ENCODE results near the gene PRLH.

PRLH gene

DNA sequence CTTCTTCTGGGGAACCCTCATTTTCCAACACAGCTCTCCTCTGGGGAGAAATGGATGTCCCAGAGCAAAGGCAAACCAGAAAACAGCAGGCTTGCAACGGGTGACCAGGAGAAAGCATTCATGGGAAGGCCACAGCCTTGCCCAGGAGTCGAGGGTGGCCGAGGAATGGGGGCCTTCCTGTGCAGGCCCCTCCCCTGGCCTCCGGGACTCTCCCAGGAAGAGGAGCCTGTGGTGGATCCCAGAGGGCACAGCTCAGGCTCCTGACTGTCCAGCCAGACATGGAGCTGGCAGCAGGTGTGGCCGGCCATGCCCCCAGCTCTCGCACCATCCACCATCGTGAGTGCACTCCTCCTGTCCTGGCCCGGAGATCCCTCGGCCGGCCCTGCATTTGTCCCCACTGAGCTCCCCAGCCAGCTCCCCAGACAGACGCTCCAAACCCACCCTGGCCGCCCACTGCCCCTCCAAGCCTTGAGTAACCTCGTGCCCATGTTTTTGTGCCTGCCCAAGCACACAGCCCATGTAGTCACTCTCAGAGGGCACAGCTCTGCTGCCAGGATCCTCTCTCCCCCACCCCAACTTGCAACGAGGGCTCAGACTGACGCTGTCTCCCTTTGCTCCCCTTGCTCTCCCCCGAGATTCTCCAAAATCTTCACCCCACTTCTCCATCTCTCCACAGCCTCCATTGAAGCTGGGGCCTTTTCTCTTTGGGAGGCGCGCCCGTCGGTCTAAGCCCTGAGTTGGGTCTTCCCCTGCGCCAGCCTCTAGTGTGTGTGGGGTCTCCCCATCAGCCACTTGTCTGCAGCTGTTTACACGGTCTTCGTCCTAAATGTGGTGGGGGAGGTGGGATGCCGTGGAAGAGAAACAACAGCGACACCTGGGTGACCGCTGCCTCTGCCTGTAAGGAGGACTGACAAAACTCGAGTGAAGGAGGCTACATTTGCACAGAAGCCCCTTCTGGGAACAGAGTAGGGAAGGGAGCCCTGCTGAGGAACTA is 9.8 kb downstream of the PRLH start:
- no peak for DNase-seq (ENCODE audit: low read depth, low spot score)
- H3K4me3 ChIP-seq (ENCODE audit: low read length): no peak overlapping the region

DNA sequence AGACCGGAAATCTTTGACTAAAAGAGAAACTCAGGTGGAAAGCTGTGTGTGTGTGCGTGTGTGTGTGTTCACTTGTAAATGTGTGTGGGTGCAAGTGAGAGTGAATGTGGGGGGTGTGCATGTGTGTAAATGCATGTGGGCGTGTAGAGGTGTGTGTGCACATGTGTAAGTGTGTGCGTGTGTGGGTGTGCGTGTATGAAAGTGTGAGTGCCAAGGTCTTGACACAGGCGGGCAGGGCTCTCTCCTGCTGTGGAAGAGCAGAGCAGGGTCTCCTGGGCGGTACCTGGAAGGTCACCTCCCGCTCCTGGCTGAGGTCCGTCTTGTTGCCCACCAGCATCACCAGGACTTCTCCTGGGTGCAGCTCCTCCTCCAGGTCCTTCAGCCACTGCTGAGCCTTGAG is 10.6 kb downstream of the PRLH start:
- no peak overlapping the region for H3K4me3 ChIP-seq (ENCODE audit: low read length)
- DNase-seq (ENCODE audit: low read depth, low spot score): no peak

DNA sequence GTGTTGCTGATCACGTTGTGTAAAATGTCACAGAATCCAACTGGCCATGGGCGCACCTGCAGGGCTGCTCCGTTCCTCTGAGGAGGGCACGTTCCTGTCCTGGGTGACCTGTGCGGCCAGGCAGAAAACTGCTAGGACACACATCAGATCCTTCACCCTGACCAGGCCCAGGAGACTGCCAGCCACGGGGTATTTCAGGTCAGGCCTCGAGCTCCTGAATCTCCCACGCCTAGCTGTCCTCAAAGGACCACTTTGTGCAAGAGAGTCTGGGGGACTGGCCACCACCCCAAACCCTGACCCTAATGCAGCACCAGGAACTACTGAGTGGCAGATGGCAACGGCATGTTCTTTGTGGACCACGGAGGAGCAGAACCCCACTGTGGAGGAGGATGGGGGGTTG is 11.1 kb downstream of the PRLH start:
- no peak for DNase-seq (ENCODE audit: low read depth, low spot score)

DNA sequence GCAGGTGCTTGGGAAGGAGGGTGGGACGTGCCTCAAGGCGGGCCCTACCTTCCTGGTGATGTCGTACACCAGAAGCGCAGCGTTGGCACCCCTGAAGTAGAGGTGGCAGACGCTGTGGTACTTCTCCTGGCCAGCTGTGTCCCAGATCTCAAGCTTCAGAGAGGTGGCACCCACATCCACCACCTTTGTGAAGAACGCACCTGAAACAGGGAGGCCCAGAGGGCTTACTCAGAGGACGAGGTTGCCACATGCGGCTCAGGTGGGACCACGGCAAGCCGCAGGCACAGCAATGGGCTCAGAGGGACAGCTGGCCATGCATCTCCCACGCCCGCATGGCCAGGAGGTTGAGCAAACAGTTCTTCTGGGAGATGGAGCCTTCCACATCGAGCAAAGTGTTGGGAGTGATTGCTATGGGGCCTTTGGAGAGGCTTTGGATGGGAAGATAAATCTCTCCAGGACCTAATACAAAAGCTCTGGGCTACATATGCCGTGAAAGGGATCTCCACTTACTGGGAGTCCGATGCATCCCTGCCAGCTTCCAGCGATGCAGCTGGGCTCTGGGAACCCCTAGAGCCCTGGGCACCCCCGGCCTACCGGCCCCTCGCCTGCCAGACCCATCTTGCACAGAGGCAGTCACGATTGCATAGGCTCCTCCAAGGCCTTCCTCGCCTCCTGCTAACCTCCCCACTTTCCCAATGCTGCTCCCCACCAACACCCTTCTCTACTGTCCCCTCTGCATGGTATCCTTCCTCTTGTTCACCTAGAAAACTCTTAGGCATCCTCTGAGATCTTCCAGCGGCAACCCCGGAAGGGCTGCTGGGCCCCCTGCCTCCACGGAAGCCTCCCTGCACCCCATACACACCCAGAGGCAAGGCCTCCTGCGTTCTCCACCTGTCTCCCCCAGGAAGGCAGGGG is 11.8 kb downstream of the PRLH start:
- no peak overlapping the region for H3K4me3 ChIP-seq (ENCODE audit: low read length)
- no peak for DNase-seq (ENCODE audit: low read depth, low spot score)

More for the DNA sequence above, 11.1 kb downstream of the PRLH start:
- H3K4me3 ChIP-seq (ENCODE audit: low read length): no peak overlapping the region

DNA sequence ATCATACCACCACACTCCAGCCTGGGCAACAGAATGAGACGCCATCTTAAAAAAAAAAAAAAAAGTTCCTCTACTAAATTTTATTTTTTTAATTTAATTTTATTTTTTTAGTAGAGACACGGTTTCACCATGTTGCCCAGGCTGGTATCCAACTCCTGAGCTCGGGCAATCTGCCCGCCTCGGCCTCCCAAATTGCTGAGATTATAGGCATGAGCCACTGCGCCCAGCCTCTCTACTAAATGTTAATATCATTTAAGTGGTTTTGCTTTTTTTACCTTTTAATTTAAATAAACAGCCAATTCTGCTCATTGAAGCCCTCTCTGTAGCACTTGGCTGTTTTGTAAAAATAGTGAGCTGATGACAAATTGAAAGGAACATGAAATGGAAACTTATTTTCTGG is 15.0 kb downstream of the PRLH start:
- no peak overlapping the region for H3K4me3 ChIP-seq (ENCODE audit: low read length)
- no peak for DNase-seq (ENCODE audit: low read depth, low spot score)

DNA sequence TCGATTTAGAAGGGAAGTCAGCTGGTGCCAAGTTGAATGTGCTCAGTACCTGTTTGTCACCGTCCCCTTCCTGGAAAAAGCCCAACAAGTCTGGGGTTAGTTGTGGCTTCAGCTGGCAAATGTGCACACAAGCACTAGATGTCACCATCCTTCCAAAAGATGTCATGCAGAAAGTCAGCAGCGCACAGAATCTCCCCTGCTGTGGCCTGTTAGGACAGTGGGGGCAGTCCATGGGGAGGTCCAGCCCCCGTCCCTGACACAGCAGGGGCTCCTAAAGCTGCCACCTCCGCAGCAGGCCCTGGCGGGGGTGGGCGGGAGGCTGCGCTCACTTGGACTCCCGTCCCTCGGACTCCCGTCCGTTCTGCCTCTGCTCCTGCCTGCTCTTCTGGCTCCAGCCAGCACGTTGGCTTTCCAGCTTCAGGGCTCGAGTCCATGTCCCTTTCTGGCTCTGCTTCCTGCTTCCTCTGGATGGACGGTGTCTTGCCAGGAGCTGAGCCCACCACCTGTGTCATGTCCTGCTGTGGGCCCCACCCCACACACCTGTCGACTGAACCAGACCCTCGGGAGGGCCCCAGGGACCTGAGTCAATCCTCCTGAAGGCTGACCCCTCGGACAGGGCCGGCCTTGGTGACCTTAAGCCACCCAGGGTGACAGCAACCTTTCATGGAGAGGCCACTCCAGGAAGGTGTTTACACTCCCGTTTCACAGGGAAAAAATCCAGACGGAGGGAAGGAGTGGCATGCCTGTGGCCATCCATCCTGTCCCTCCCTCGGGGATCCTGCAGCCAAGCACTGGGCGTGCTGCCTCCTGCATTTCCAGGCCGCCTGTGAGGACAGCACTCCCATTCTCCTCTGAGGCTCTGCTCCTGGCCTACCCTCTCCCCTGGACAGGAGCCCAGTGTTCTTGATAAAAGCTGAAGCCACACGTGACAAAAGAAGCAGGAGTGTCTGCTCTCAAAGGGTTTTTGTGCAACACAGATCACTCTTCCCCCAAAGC is 15.7 kb downstream of the PRLH start:
- no peak overlapping the region for H3K4me3 ChIP-seq (ENCODE audit: low read length)
- peak; percentile 15 for DNase-seq (ENCODE audit: low read depth, low spot score)

DNA sequence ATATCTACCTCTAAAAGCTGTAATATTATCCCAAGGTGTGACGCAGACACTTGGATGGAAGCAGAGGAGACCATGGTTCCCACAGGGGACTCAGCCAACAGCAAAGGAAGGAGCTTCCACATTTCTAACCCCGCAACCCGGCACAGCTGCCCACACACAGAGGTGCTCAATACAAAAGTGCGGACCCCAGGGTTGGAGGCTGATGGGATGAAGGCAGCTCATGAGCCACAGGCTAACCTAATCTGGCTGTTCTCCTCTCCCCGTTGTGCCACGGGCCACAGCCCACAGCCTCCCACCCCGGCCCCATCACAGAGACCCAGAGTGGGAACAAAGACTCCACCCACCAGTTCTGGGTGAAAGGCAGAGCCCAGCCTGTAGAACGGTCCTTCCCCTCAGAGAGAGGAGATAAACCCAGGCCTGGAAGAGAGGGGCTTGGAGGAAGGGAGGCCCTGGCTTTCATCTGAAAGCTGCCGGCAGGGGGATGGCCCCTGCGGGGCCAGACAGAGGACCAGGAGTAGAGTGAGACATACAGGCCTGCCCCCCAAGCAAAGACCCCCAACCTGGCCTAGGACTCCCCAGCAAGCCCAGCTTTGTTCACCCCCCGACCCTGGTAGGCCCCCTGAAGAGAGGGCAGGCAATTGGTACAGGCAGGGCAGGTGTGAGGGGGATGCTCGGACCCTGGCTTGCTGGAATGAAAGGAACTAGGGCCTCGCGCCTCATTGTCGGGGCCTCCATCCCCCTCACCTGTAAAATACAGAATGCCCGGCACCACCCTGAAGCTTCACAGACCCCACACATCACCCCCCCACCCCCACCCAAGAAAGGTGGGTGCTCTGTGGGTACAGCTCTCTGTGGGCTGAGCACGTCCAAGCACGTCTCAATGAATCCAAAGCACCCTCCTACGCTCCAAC is 17.3 kb downstream of the PRLH start:
- no peak for DNase-seq (ENCODE audit: low read depth, low spot score)
- no peak overlapping the region for H3K4me3 ChIP-seq (ENCODE audit: low read length)

DNA sequence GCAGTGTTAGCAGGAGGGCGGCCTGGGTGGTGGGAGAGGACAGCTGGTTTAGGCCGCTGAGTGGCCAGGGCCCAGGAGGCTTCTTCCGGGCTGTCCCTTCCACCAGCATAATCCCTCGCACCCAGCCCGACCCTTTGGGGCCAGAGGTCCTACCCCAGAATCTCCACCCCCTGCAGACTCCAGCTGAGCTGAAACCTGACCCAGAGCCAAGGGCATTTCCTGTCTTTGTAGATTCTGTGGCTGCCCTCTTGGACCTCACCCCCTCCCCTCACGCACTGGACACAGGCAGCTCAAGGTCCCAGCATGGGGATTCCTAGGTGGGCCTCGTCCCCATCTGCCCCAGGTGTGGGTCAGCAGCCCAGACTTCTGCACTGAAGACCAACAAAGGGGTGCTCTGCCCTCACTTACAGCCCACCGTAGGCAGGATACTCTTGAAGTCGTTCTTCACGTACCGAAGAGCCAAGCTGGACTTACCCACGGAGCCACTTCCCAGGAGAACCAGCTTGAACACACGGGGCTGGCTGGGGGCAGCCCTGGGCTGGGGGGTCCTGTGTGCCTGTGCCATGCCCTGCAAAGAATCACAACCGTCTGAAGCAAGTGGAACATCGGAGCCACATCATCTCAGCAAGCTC is 19.3 kb downstream of the PRLH start:
- DNase-seq (ENCODE audit: low read depth, low spot score): no peak
- no peak overlapping the region for H3K4me3 ChIP-seq (ENCODE audit: low read length)

DNA sequence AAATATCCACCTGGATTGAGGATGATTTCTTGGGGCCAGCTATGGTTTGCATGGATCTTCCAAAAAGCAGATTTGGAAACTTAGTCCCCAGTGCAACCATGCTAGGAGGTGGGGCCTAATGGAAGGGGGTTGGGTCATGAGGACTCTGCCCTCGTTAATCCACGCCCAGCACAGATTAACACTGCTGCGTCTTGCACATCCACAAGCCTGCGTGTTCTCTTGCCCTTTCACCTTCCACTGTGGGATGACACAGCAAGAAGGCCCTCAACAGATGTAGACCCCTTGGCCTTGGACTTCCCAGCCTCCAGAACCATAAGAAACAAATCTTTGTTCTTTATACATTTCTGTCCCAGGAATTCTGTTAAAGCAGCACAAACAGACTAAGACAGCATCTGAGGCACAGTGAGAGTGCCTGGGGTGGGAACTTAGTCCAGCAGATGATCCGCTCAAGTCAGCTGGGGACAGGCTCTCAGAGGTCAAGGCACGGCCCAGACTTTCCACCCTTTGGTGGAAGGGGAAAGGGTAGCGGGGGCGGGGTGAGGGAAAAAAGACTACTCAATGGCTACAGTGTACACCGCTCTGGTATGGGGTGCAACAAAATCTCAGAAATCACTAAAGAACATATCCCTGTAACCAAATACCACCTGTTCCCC is 21.8 kb downstream of the PRLH start:
- H3K4me3 ChIP-seq (ENCODE audit: low read length): no peak overlapping the region
- no peak for DNase-seq (ENCODE audit: low read depth, low spot score)

DNA sequence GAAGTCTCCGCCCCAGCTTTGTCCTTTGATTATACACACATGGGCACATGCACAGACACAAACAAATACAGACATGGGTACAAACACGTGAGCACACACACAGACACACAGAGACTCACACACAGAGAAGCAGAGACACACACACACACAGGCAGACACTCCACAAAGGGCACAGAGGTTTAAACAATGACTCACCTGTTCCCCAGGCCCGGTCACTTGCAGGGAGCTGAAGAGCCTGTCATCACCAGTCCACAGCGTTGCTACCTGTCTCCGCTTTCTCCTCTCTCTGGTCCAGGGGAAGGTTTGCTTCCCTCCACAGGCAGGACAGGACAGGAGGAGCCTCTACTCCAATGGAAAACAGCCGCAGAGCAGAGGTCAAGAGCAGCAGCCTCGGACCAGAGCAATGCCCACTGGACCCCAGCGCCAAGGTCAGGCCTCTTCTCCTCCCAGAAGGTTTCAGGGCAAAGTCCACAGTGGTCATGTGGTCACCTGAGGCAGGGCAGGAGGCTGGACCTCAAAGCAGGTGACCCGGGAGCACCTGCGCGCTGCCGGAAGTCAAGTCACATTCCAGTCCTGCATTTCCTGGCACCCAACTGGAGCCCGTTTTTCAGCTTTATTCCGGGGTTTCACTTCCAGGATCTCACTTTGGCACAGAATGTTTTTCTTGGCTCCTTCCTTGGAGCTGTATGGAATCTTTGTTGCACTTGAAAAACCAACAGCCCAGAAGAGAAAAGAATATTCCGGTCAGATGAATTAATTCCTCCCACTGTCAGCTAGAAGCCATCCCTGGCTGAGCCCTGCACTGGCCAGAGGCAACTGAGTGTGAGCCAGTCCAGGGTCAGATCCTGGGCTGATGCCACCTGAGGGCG is 24.1 kb downstream of the PRLH start, which contains the start of gene RAB17:
Gene RAB17, minus strand, starts transcription at position 463 of the 869 bp plus-strand sequence. CDS start 4,580 bp downstream, outside the sequence.
- no peak for DNase-seq (ENCODE audit: low read depth, low spot score)
- H3K4me3 ChIP-seq (ENCODE audit: low read length): no peak within 1 kb of the TSS

DNA sequence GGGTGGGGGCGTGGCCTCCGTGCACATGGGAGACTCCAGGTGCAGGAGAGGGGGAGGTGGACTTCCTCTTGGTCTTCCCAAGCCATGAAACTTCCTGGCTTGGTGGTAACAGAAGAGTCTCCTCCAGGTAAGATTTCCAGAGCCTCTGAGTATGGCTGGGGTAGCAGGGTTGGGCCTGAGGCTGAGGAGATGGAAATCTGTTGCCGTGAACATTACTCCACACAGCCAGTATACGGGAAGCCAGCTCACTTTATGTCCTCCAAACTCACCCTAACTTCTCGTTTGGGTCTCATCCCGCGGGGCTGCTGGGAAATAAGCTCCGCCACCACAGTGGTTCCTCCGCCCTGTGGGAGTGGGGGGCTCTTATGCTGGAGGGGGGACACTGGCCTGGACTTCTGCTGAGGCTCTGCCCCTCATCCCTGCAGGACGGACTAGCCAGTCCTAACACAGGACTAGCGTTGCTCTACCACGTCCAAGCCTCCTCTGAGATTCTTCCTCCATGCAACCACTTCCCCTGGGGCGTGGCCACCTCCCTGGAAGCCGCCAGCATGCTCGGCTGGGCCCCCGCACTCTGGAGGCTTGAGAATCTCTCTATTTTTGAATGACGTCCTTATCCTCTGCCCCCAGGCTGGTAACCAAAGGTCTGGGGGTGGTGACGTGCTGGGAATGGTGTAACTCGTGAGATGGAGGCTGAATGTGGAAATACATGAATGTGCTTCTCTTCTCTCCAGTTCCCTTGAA is 24.9 kb downstream of the PRLH start:
- no peak for DNase-seq (ENCODE audit: low read depth, low spot score)
- H3K4me3 ChIP-seq (ENCODE audit: low read length): no peak overlapping the region

DNA sequence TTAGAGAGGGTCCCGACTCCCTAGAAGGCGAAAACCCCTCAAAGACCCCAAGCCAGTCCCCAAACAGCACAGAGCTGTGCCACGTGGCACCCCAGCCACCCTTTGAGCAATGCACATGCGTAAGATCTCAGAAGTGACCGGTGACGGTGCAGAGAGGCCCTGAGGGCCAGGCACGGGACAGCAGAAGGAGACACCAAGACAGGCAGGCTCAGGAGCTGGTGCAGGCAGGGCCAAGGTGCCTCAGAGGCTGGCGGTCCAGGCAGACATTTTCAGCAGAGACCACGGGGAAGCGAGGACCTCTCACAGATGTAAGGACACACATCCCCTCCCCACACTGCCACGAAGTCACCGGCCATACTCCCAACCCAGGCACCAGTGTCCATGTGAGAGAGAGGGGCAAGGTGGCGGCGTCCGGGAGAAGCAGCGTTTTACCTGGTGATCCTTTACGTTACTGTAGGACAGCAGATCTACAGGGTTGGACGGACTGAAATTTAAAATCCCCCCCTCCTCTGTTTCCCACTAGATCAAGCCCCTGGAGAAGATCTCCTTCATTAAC is 26.1 kb downstream of the PRLH start:
- DNase-seq (ENCODE audit: low read depth, low spot score): no peak
- H3K4me3 ChIP-seq (ENCODE audit: low read length): no peak overlapping the region

DNA sequence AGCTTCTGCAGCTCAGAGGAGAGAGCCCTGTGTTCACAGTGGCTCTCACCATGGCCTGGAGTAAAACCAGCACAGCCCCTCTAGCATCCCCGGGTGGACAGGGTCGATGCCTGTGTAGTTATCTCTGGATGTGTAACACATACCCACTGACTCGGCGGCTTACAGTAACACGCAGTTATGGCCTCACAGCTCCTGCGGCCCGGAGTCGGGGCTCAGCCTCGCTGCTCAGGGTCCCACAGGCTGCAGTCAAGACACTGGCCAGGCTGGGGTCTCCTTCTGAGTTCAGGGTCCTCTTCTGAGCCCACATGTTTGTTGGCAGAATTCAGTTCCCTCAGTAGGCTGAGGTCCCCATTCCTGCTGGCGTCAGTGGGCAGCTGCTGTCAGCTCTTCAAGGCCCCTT is 26.7 kb downstream of the PRLH start:
- DNase-seq (ENCODE audit: low read depth, low spot score): no peak
- no peak overlapping the region for H3K4me3 ChIP-seq (ENCODE audit: low read length)

DNA sequence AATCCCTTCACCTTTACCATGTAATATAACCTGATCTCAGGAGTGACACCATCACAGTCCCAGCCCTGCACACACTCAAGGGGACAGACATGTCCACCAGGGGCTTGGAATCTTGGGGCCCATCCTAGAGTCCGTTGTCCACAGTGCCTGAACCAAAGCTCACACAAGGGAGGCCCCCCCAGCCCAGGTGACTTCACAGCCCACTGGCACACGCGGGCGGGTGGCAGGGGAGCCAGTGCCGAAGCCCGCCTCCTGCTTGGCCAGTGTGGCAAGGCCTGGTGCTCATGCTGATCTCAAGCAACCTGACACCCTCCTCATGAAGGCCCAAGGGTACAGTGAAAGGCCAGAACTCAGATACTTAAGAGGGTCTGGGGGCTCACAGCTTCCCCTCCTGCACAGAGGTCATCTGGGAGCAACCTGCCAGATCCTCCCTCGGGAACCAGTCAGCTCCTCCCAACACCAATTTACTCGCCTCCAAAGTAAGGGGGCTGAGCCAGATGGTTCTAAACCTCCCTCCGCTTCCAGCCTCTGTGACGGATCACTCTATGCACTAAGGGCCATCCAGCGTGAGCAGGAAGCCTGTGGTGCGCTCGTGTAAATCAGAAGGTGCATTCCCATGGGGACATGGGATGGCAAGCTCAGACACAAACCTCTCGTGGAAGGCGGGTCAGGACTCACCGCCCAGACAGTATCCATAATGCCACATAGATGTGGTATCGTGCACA is 27.4 kb downstream of the PRLH start:
- DNase-seq (ENCODE audit: low read depth, low spot score): no peak
- H3K4me3 ChIP-seq (ENCODE audit: low read length): no peak overlapping the region
